ENCODE results near the gene SLC14A1. TPM values are rescaled to one million over a fixed set of nuclear protein-coding genes. Genes with fewer than 3 reads are reported as not detected.
A peak's percentile ranks its signal among the peaks of the same experiment; 100 is the strongest.

Gene SLC14A1
- total RNA-seq, 6 experiments from 2014 or later = 0.24 to 1.3 (median 0.73) TPM

DNA sequence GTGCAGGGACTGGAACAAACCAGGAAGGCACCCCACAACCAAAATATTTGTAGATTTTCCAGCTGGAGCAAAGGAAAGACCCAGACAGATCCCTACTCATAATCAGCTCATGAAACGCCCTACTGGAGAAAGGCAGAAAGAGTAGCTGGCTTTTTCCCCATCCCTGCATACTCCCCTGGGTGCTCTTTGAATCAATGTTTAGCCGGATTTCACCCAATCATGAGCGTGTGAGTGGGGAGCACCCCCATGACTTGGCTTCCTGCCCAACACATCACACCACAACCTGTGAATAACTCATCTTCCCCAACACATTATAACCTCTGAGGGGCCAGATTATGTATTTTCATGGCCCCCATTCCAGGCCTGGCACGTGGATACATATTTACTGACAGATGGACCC is 35.1 kb upstream of the SLC14A1 start:
- no peak overlapping the region for H3K27ac Mint-ChIP-seq
- H3K4me1 Mint-ChIP-seq (ENCODE audit: low read depth) = peaks cover 57% of the 10 kb centered on the region
- H3K36me3 Mint-ChIP-seq (ENCODE audit: low read depth) = no peaks in the 10 kb centered on the region
- H3K4me3 Mint-ChIP-seq = no peak overlapping the region
- peaks cover 3% of the 10 kb centered on the region for H3K27me3 Mint-ChIP-seq (ENCODE audit: insufficient read depth)
- TF ChIP-seq, protein P1, sequence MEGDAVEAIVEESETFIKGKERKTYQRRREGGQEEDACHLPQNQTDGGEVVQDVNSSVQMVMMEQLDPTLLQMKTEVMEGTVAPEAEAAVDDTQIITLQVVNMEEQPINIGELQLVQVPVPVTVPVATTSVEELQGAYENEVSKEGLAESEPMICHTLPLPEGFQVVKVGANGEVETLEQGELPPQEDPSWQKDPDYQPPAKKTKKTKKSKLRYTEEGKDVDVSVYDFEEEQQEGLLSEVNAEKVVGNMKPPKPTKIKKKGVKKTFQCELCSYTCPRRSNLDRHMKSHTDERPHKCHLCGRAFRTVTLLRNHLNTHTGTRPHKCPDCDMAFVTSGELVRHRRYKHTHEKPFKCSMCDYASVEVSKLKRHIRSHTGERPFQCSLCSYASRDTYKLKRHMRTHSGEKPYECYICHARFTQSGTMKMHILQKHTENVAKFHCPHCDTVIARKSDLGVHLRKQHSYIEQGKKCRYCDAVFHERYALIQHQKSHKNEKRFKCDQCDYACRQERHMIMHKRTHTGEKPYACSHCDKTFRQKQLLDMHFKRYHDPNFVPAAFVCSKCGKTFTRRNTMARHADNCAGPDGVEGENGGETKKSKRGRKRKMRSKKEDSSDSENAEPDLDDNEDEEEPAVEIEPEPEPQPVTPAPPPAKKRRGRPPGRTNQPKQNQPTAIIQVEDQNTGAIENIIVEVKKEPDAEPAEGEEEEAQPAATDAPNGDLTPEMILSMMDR (IDR thresholded peaks at IDR 0.05) = no peak
- no peaks in the 10 kb centered on the region for H3K9me3 Mint-ChIP-seq
- no peak for DNase-seq

DNA sequence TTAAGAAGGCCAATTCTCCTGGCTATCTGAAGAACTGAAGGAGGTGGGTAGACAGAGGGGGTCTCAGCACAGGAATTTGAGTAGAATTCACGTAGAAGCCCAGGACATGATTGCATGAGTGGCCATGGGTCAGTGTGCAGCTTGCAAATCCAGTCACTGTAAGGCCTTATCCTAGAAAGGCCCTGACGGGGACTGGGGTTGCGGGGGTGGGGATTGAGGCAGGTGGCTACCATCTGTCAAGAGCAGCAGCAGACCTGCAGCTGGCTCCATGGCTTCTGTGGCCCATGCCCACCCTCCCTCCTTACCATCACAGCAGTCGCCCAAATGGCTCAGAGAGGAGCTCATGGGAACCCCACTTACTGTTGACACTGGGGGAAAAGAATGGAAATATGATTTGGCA is 34.6 kb upstream of the SLC14A1 start:
- Mint-ChIP-seq H3K27me3 (ENCODE audit: insufficient read depth) (peaks cover 3% of the 10 kb centered on the region), H3K9me3 (no peaks in the 10 kb centered on the region), H3K4me3 (no peak overlapping the region), H3K27ac (no peak overlapping the region), H3K36me3 (ENCODE audit: low read depth) (no peaks in the 10 kb centered on the region), H3K4me1 (ENCODE audit: low read depth) (peaks cover 51% of the 10 kb centered on the region)
- no peak for DNase-seq
- TF ChIP-seq, protein P1 (IDR thresholded peaks at IDR 0.05) = no peak

GRCh38 chr18:45690975-45691815 is 32.8 kb upstream of the SLC14A1 start:
- H3K4me1 Mint-ChIP-seq (ENCODE audit: low read depth) = peaks cover 33% of the 10 kb centered on the region
- peak overlapping the region; percentile 73 for H3K4me3 Mint-ChIP-seq
- no peak overlapping the region for H3K27ac Mint-ChIP-seq
- H3K27me3 Mint-ChIP-seq (ENCODE audit: insufficient read depth) = peaks cover 3% of the 10 kb centered on the region
- no peaks in the 10 kb centered on the region for H3K36me3 Mint-ChIP-seq (ENCODE audit: low read depth)
- TF ChIP-seq, protein P1 (IDR thresholded peaks at IDR 0.05) = peak; percentile 92
- H3K9me3 Mint-ChIP-seq = no peaks in the 10 kb centered on the region
- peak; percentile 67 for DNase-seq

GRCh38 chr18:45691816-45692179 is 32.2 kb upstream of the SLC14A1 start:
- Mint-ChIP-seq H3K36me3 (ENCODE audit: low read depth) (no peaks in the 10 kb centered on the region), H3K4me3 (no peak overlapping the region), H3K27me3 (ENCODE audit: insufficient read depth) (peaks cover 4% of the 10 kb centered on the region), H3K9me3 (no peaks in the 10 kb centered on the region), H3K4me1 (ENCODE audit: low read depth) (peaks cover 27% of the 10 kb centered on the region), H3K27ac (no peak overlapping the region)
- TF ChIP-seq, protein P1 (IDR thresholded peaks at IDR 0.05) = no peak
- no peak for DNase-seq

GRCh38 chr18:45702708-45703265 is 21.2 kb upstream of the SLC14A1 start:
- Mint-ChIP-seq H3K9me3 (peaks cover 31% of the 10 kb centered on the region), H3K36me3 (ENCODE audit: low read depth) (peaks cover 9% of the 10 kb centered on the region), H3K4me1 (ENCODE audit: low read depth) (no peaks in the 10 kb centered on the region), H3K27ac (no peak overlapping the region), H3K4me3 (no peak overlapping the region), H3K27me3 (ENCODE audit: insufficient read depth) (peaks cover 6% of the 10 kb centered on the region)
- TF ChIP-seq, protein P1 (IDR thresholded peaks at IDR 0.05) = no peak
- DNase-seq = no peak
